Measurements from ENCODE around the gene DGKQ.

Gene DGKQ

GRCh38 chr4:1021386-1022050, 48.1 kb upstream of the DGKQ start:
- no peaks in the 10 kb centered on the region for H3K36me3 ChIP-seq (replicated peaks; ENCODE audit: low read depth, low read length)
- H2AFZ ChIP-seq (ENCODE audit: low read depth, low read length), result 0 out of 2 replicates have a peak overlapping the region, but pooled peaks have one; percentile 22
- H3K9me3 ChIP-seq (ENCODE audit: insufficient read depth, low read length), result no peaks in the 10 kb centered on the region
- H3K9ac ChIP-seq (ENCODE audit: low read length), result peak overlapping the region; percentile 39; the same call in 1 of the 2 replicates
- no peaks in the 10 kb centered on the region for H4K20me1 ChIP-seq (ENCODE audit: insufficient read depth, low read length)
- no peaks in the 10 kb centered on the region for H3K79me2 ChIP-seq (ENCODE audit: low read length)
- H3K27ac ChIP-seq (ENCODE audit: low read length), result no peak overlapping the region
- no peak for TF ChIP-seq CTCF (IDR thresholded peaks at IDR 0.05; ENCODE audit: low read depth, low read length)
- no peak for TF ChIP-seq EZH2phosphoT487 (IDR thresholded peaks at IDR 0.05; ENCODE audit: low read depth)
- H3K4me1 ChIP-seq (ENCODE audit: low read length), result peaks cover 22% of the 10 kb centered on the region
- H3K4me3 ChIP-seq (ENCODE audit: low read length), result peak overlapping the region; percentile 50
- H3K27me3 ChIP-seq (ENCODE audit: low read depth, low read length), result no peaks in the 10 kb centered on the region
- peak overlapping the region; percentile 73 for H3K4me2 ChIP-seq (ENCODE audit: low read length)

DNA sequence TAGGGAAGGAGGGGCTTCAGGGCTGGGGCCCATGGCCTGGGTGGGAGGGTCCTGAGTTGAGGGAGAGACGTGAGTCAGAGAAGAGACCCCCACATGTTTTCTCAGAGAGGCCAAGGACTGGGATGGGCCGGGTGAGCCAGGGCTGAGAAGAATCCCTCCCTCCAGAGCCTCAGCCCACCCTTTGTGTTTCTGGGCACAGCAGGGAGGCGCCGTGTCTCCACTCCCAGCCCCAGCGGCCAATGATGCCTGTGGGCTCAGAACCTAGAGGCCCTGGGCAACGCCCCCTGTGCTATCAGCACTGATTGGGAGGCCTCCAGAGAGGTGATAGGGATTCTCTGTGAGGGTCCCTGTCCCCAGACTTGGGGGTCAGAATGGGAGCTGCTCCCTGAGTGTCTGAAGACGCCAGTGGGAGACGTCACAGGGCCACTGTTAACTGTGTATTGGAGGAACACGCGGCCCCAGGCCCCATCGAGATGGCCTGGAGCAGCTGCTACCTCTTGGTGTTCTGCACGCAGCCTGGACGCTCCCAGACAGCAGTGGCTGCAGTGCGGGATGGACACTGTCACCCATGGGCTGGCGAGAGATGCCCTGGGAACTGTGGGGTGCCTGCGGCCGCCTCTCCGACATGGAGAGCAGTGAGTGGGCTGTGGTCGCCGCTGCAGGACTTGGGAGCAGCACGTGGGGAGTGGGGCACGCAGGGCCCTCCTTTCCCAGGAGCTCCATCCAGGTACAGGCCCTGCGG, 46.5 kb upstream of the DGKQ start:
- Histone ChIP-seq H3K36me3 (replicated peaks; ENCODE audit: low read depth, low read length) (no peaks in the 10 kb centered on the region), H3K27me3 (ENCODE audit: low read depth, low read length) (no peaks in the 10 kb centered on the region), H2AFZ (ENCODE audit: low read depth, low read length) (no peak overlapping the region), H3K9me3 (ENCODE audit: insufficient read depth, low read length) (no peaks in the 10 kb centered on the region), H3K4me2 (ENCODE audit: low read length) (no peak overlapping the region), H3K79me2 (ENCODE audit: low read length) (no peaks in the 10 kb centered on the region), H4K20me1 (ENCODE audit: insufficient read depth, low read length) (no peaks in the 10 kb centered on the region), H3K4me3 (ENCODE audit: low read length) (no peak overlapping the region), H3K27ac (ENCODE audit: low read length) (no peak overlapping the region), H3K9ac (ENCODE audit: low read length) (no peak overlapping the region), H3K4me1 (ENCODE audit: low read length) (peaks cover 13% of the 10 kb centered on the region)
- TF ChIP-seq CTCF (IDR thresholded peaks at IDR 0.05; ENCODE audit: low read depth, low read length) (no peak), EZH2phosphoT487 (IDR thresholded peaks at IDR 0.05; ENCODE audit: low read depth) (no peak)

- TF ChIP-seq CTCF (IDR thresholded peaks at IDR 0.05; ENCODE audit: low read depth, low read length) (no peak), EZH2phosphoT487 (IDR thresholded peaks at IDR 0.05; ENCODE audit: low read depth) (no peak)
- H3K27me3 ChIP-seq (ENCODE audit: low read depth, low read length), result no peaks in the 10 kb centered on the region
- H3K4me1 ChIP-seq (ENCODE audit: low read length), result peaks cover 13% of the 10 kb centered on the region
Observed at GRCh38 chr4:1019320-1019719, 46.0 kb upstream of the DGKQ start.

More at GRCh38 chr4:1019320-1019719, 46.0 kb upstream of the DGKQ start:
- no peak overlapping the region for H3K9ac ChIP-seq (ENCODE audit: low read length)
- no peaks in the 10 kb centered on the region for H3K9me3 ChIP-seq (ENCODE audit: insufficient read depth, low read length)
- no peak overlapping the region for H3K27ac ChIP-seq (ENCODE audit: low read length)
- H3K4me3 ChIP-seq (ENCODE audit: low read length), result no peak overlapping the region
- no peaks in the 10 kb centered on the region for H3K79me2 ChIP-seq (ENCODE audit: low read length)
- no peaks in the 10 kb centered on the region for H4K20me1 ChIP-seq (ENCODE audit: insufficient read depth, low read length)
- no peaks in the 10 kb centered on the region for H3K36me3 ChIP-seq (replicated peaks; ENCODE audit: low read depth, low read length)
- H2AFZ ChIP-seq (ENCODE audit: low read depth, low read length), result no peak overlapping the region
- no peak overlapping the region for H3K4me2 ChIP-seq (ENCODE audit: low read length)
